Stomach (tissue), 9 donors: ENCODE measurements around the gene EHMT2. TPM values are rescaled to one million over a fixed set of nuclear protein-coding genes. Genes with fewer than 3 reads are reported as not detected.
"Not testable (repeated sequence)": the region's sequence is repeated elsewhere in the genome, so short reads cannot be mapped to it uniquely, and the experiment has no call there.

Experiments used
- DNase-seq, 2 donors: peaks; one replicate each; pipeline versions ENCODE4 v3.0.0 to v3.0.0-alpha.2; 2013 to 2019
- H3K27ac ChIP-seq, 5 donors: fragments of 200-600 bp in 4 of 5; sonication (generic) in 4 of 5; one replicate each; pipeline ENCODE4 v1.5.1; 2013 to 2019; ENCODE audit warnings: mild to moderate bottlenecking in 1 of 5, moderate library complexity in 1 of 5
- H3K27me3 ChIP-seq, 3 donors: fragments of 200-600 bp; sonication (generic); one replicate each; pipeline ENCODE4 v1.5.1; 2017 to 2019; ENCODE audit warnings: mixed run types in 1 of 3
- H3K36me3 ChIP-seq, 4 donors: fragments of 200-600 bp; sonication (generic); 1 replicate in 3 of 4; 2 replicates in 1 of 4; pipeline ENCODE4 v1.5.1; 2016 to 2019
- H3K4me1 ChIP-seq, 4 donors: fragments of 200-600 bp; sonication (generic); one replicate each; pipeline ENCODE4 v1.5.1; 2016 to 2019
- H3K4me3 ChIP-seq, 4 donors: fragments of 200-600 bp; sonication (generic) in 3 of 4; one replicate each; pipeline ENCODE4 v1.5.1; 2016 to 2019; ENCODE audit warnings: mild to moderate bottlenecking in 1 of 4
- H3K9me3 ChIP-seq, 4 donors: fragments of 200-600 bp; sonication (generic); one replicate each; pipeline ENCODE4 v1.5.1; 2016 to 2019
- CTCF ChIP-seq, 7 experiments: fragments of 450-650 bp in 4 of 7; fragments of 200-600 bp in 3 of 7; sonication (generic) in 3 of 7; IDR thresholded peaks; one replicate each; pipeline ENCODE4 v1.5.1; 2016 to 2019; ENCODE audit warnings: antibody characterized with exemption in 7 of 7, control low read depth in 2 of 7, mild to moderate bottlenecking in 1 of 7
- EP300 ChIP-seq: sonication (generic); formaldehyde crosslinking; IDR thresholded peaks from one replicate; pipeline ENCODE4 v1.6.1; 2017; ENCODE audit warnings: antibody characterized with exemption
- POLR2A ChIP-seq, 4 donors: fragments of 450-650 bp; IDR thresholded peaks; one replicate each; pipeline ENCODE4 v1.6.1; 2016; ENCODE audit warnings: antibody characterized with exemption in 4 of 4, control low read depth in 2 of 4, mild to moderate bottlenecking in 1 of 4, moderate library complexity in 1 of 4
- POLR2AphosphoS5 ChIP-seq, 3 donors: sonication (generic); formaldehyde crosslinking; IDR thresholded peaks; one replicate each; pipeline ENCODE4 v1.6.1; 2016; ENCODE audit warnings: antibody characterized with exemption in 3 of 3
- WGBS, 5 donors: extraction: QIAGEN DNeasy Blood & Tissue Kit in 3 of 5; methylation state at CpG; one replicate each; pipeline versions ENCODE4 v1.1.5 to v1.1.7; 2013 to 2018; 5-methylcytosine and 5-hydroxymethylcytosine counted together
- intact Hi-C: fragments of 100-400 bp; cut with DNase I; formaldehyde crosslinking; loops from one replicate; pipeline ENCODE4 v1.15.1; 2023; ENCODE audit warnings: low total_unique reads
- polyA plus RNA-seq, 3 donors: library from polyadenylated mRNA; stranded (reverse); fragments of 200-250 nt; gene quantifications; one replicate each; pipeline ENCODE4 v1.2.3, GENCODE V29; 2013
- total RNA-seq, 5 donors: library from RNA; depleted of rRNA; stranded (reverse); fragments of >200 nt; gene quantifications; one replicate each; pipeline versions ENCODE4 v1.1.0 to v1.2.3, GENCODE V29; 2014 to 2016
- donor health status: healthy with polysubstance abuse.
- donor health status: Bipolar disorder and iron deficiency.
- donor health status: healthy.

EHMT2 gene
- total and polyA plus RNA-seq, 8 donors: 12.1 to 58.0 (median 33.5) TPM

DNA sequence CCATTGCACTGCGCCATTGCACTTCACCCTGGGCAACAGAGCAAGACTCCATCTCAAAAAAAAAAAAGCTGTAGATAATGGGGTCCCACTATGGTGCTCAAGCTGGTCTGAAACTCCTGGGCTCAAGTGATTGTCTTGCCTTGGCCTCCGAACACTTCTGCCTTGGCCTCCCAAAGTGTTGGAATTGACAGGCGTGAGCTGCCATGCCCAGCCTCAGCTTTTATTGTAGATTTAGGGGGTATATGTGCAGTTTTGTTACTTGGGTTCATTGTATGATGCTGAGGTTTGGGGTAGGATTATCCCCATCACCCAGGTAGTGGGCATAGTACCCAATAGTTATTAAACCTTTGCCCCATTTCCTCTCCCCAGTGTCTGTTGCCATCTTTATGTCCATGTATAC, 58.5 kb downstream of the EHMT2 start:
- no peak for DNase-seq
- intact Hi-C loops: no loop called here
- peaks cover 35 to 64% (median 56%) of the 10 kb centered on the region in 4 donors for H3K36me3 ChIP-seq

DNA sequence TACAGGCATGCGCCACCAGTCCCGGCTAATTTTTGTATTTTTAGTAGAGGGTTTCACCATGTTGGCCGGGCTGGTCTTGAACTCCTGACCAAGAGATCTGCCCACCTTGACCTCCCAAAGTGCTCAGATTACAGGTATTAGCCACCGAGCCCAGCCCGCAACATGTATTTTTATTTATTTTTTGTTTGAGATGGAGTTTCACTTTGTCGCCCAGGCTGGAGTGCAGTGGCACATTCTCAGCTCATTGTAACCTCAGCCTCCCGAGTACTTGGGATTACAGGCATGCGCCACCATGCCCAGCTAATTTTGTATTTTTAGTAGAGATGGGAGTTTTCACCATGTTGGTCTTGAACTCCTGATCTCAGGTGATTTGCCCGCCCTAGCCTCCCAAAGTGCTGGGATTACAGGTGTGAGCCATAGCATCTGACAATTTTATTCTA, 59.4 kb downstream of the EHMT2 start:
- intact Hi-C loops, DNase-seq, H3K9me3 ChIP-seq, H3K27me3 ChIP-seq: not testable (repeated sequence)
- 73 to 86% (median 80%) methylated on average over 9 of the region's 9 CpGs for WGBS, 5 donors
- Histone ChIP-seq H3K36me3 (peaks cover 35 to 64% (median 56%) of the 10 kb centered on the region in 4 donors), H3K27ac (peak overlapping the region in 2 of 5 donors; percentile 94 to 97), H3K4me1 (peaks cover 34 to 60% (median 48%) of the 10 kb centered on the region in 4 donors), H3K4me3 (peak overlapping the region in 2 of 4 donors; percentile 81 to 85)

More for the DNA sequence above, 58.5 kb downstream of the EHMT2 start:
- H3K27me3 ChIP-seq: no peaks in the 10 kb centered on the region
- no peak overlapping the region for H3K27ac ChIP-seq
- H3K4me3 ChIP-seq: peak overlapping the region in 2 of 4 donors; percentile 81 to 85
- 95 to 98% (median 97%) methylated on average over 2 to 3 of the region's 3 CpGs for WGBS, 5 donors
- H3K9me3 ChIP-seq: no peaks in the 10 kb centered on the region
- no peak for TF ChIP-seq POLR2AphosphoS5 (IDR thresholded peaks at IDR 0.05)
- H3K4me1 ChIP-seq: peaks cover 28 to 51% (median 41%) of the 10 kb centered on the region in 4 donors

GRCh38 chr6:31837369-31838113, 60.0 kb downstream of the EHMT2 start:
- intact Hi-C loops: no loop called here
- Histone ChIP-seq H3K36me3 (peaks cover 35 to 61% (median 54%) of the 10 kb centered on the region in 4 donors), H3K4me3 (peak overlapping the region in 3 of 4 donors; percentile 81 to 96 (median 85)), H3K27me3 (no peaks in the 10 kb centered on the region), H3K9me3 (no peaks in the 10 kb centered on the region), H3K27ac (peak overlapping the region in 4 of 5 donors; percentile 94 to 97 (median 96)), H3K4me1 (peaks cover 34 to 61% (median 54%) of the 10 kb centered on the region in 4 donors)
- no peak for DNase-seq
- TF ChIP-seq CTCF (IDR thresholded peaks at IDR 0.05) (no peak), POLR2A (IDR thresholded peaks at IDR 0.05) (no peak), EP300 (no peak), POLR2AphosphoS5 (IDR thresholded peaks at IDR 0.05) (no peak)
- 24 to 56% (median 38%) methylated on average over 1 of the region's 1 CpG for WGBS, 5 donors

DNA sequence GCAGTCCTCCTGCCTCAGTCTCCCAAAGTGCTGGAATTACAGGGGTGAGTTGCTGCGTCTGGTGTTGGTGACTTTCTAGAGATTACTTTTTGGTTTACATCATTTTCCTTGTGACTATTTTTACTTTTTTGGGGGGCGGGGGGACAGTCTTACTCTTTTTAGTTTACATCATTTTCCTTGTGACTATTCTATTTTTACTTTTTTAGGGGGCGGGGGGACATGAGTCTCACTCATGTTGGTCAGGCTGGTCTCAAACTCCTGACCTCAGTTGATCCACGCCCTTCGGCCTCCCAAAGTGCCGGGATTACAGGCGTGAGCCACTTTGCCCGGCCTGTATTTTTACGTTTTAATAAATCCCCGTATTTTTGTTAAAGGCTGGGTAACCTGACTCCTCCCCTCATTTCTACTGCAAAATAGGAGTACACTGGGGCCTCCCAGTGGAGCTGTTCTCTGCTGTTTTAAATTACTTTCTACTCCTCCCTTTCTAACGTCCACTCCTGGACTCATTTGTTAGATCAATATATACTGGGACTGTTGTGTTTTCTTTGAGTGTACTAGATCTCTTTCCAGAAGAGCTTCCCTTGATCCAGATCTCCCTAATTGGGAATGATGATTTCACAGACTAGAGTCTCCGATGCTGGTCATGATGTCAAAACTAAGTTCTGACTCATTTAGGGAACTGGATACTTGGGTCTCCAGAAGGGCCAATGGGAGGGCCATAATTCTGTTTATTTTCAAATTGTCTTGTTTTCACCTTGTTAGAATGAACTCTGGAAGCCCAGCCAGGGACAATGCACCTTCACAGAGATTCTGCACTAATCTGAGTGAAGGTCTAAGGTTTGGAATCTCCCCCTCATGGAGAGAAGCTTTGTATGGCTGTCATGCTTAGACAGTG, 60.8 kb downstream of the EHMT2 start:
- no peaks in the 10 kb centered on the region for H3K9me3 ChIP-seq
- WGBS, 5 donors: 7 to 21% (median 15%) methylated on average over 12 of the region's 12 CpGs
- peak overlapping the region; percentile 81 to 96 (median 88) for H3K4me3 ChIP-seq
- H3K4me1 ChIP-seq: peaks cover 35 to 65% (median 61%) of the 10 kb centered on the region in 4 donors
- no peaks in the 10 kb centered on the region for H3K27me3 ChIP-seq
- intact Hi-C loops: no loop called here
- DNase-seq: peak in 1 of 2 donors; percentile 40
- TF ChIP-seq CTCF (IDR thresholded peaks at IDR 0.05): no peak
- TF ChIP-seq POLR2A (IDR thresholded peaks at IDR 0.05): no peak
- TF ChIP-seq POLR2AphosphoS5 (IDR thresholded peaks at IDR 0.05): no peak
- no peak for TF ChIP-seq EP300
- peaks cover 35 to 54% (median 52%) of the 10 kb centered on the region in 4 donors for H3K36me3 ChIP-seq
- peak overlapping the region; percentile 50 to 97 (median 96) for H3K27ac ChIP-seq

DNA sequence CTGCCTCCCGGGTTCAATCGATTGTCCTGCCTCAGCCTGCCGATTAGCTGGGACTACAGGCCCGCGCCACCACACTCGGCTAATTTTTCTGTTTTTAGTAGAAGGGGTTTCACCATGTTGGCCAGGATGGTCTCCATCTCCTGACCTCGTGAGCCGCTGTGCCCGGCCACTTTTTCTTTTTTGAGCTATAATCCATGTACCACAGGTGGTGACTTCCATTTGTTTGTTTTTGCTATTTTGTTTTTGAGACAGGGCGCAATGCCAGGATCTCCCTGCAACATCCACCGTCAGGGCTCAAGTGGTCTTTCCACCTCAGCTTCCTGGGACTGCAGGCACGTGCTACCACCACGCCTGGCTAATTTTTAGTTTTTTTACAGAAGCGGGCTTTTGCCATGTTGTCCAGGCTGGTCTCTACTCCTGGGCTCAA, 61.4 kb downstream of the EHMT2 start:
- H3K27ac ChIP-seq: peak overlapping the region; percentile 44 to 97 (median 96)
- no peak for TF ChIP-seq CTCF (IDR thresholded peaks at IDR 0.05)
- no peak for TF ChIP-seq POLR2AphosphoS5 (IDR thresholded peaks at IDR 0.05)
- no peak for TF ChIP-seq POLR2A (IDR thresholded peaks at IDR 0.05)
- no peak for TF ChIP-seq EP300
- H3K4me3 ChIP-seq: peak overlapping the region; percentile 81 to 96 (median 88)
- intact Hi-C loops: no loop called here
- 4 to 18% (median 7%) methylated on average over 14 of the region's 14 CpGs for WGBS, 5 donors
- peaks cover 35 to 48% (median 45%) of the 10 kb centered on the region in 4 donors for H3K36me3 ChIP-seq
- H3K27me3 ChIP-seq: no peaks in the 10 kb centered on the region
- DNase-seq: peak in 1 of 2 donors; percentile 39
- no peaks in the 10 kb centered on the region for H3K9me3 ChIP-seq
- H3K4me1 ChIP-seq: peaks cover 41 to 72% (median 67%) of the 10 kb centered on the region in 4 donors
